ENCODE measurements around the gene NEK5.
A peak's percentile ranks its signal among the peaks of the same experiment; 100 is the strongest.

NEK5 gene

DNA sequence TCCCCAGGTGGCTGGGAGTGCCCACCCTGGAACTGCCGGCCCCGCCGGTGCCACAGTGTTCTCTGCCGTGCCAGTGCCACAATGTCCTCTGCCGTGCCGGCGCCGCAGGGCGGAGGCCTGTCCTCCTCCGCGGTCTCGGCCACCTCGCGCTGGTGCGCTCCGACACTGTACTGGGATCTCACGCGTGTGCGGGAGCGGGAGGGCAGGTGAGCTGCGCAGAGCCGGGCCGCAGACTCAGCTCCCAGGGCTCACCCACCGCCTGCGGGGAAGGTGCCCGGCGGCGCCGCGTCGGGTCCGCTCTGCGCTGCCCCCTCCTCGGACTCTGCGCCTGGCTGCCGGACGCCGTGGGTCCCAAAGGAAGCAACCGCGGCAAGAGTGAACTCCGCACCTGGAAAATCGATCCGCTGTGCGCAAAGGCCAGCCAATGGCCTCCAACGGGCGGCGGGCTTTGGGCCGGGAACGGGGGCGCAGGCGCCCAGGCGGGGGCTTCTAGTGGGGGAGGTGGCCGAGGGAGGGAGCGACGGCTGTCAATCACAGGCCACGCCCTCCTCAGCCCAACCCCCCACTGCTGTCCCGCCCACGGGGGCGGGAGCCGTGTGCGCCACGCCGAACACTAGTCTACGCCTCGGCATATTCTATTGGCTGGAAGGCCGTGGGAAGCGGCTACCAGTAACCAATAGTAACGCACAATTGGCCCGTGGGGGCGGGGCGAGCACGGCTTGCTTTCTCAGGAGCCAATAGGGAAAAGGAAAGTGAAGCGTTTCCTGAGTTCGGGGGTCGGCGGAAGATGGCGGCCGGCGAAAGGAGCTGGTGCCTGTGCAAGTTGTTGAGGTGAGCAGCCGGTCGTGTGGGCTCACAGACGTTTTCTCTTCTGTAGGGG lies 117.0 kb downstream of the NEK5 start, which contains the start of gene ALG11:
Gene ALG11, plus strand, starts transcription at position 767 of the 880 bp plus-strand sequence. Its CDS starts 21 bp downstream, at position 788.
- peak; percentile 99 for DNase-seq (ENCODE audit: low read depth in 2 of 2)

DNA sequence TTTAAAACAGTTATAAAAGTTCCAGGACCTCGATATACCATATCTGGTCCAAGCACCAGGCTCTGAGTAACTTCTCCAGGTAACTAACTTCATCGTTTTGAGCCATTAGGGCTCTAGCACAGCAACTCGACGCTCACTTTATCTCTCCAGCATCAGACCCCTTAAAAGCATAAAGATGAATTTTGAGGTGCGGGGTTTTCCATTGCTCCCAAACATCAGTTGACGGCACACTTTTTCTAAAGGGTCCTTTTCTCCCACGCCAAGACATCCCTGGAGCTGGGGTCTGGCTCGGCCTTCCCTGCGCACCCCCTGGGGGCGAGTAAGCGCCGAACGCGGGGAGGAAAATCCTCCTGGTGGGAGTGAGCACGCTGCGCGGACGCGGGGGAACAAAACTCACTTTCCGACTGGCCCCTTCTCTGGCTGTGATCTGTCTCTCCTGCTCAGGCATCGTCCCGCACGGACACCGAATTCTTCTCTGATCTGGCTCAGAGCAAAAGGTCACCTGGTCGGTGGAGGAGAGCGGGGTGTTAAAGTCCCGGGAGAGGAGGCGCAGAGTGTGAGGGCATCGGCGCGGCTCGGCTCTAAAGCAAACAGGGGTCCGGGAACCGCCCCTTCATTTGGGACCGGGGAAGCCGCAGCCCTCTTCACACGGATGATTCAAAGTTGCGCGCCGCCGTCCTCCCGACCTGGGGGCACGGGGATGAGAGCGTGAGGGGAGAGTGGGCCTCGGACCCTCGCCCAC lies 117.8 kb downstream of the NEK5 start, which contains the start of gene ATP7B:
Gene ATP7B, minus strand, starts transcription at position 561 of the 742 bp plus-strand sequence. Its CDS starts 113 bp downstream, at position 448.
- DNase-seq (ENCODE audit: low read depth in 2 of 2), result no peak

DNA sequence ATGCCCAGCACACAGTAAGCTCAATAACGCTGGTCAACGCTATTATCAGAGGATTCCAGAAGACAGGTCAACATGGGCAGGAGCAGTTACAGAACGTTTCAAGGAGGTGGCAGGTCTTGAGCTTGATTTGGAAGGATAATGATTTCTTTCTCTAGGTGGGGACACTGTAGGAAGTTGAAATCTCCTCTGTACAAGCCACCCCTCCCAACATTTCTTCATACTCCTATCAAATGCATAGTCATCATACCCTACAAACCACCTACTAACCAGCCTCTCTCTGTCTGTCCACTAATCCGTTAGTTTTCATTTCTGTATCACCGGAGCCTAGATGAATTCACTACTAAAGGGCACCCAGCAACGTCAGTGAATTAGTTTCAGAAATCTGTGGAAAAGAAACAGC lies 118.9 kb downstream of the NEK5 start:
- DNase-seq (ENCODE audit: low read depth in 2 of 2), result no peak

DNA sequence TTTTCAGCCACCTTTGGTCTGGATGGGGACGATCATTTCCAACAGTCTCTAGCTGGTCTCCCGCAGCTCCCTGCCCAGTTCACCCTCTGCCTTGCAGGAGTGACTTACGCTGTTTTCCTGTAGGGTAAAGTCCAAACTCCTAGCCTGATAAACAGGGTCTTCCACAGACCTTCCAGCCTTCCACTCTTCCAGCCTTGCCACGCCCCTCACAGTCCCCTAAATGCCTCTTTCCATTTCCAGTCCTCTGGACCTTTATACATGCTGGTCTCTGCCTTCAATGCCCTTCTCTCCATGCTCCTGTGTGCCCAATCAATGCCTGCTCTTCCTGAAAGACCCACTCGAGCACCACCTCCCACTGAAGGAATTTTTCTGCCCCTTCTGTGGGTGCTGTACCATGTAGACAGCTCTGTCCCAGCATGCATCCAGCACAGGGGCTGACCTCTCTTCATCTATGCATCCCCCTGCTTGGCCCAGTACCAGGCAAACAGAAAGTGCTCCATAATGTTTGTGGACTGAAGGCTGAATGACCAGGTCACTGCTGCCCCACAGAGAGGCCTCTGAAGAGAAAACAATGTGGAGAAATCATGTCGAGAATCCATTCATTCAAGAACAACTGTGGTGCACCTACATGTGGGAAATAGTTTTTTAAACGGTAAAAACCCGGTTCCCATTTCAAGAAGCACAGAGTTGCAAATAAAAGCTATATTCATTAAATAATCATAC lies 122.2 kb downstream of the NEK5 start:
- no peak for DNase-seq (ENCODE audit: low read depth in 2 of 2)

DNA sequence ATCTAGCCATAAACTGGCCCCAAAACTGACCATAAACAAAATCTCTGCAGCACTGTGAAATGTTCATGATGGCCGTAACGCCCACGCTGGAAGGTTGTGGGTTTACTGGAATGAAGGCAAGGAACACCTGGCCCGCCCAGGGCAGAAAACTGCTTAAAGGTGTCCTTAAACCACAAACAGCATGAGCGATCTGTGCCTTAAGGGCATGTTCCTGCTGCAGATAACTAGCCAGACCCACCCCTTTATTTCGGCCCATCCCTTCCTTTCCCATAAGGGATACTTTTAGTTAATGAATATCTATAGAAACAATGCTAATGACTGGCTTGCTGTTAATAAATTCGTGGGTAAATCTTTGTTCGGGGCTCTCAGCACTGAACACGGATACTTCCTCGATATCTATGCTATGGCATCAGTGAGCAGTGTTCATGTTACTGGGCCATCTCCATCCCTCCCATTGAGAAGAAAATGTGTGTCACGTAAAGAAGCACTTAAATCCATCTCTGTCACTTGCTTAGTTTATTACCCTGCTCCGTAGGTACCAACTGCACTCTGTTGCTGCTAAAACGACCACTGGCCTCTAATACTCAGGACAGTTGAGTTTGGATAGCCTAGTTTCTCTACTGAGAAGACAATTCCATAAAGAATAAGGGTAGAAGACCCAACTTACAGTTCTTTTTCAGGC lies 122.9 kb downstream of the NEK5 start:
- DNase-seq (ENCODE audit: low read depth in 2 of 2), result no peak

DNA sequence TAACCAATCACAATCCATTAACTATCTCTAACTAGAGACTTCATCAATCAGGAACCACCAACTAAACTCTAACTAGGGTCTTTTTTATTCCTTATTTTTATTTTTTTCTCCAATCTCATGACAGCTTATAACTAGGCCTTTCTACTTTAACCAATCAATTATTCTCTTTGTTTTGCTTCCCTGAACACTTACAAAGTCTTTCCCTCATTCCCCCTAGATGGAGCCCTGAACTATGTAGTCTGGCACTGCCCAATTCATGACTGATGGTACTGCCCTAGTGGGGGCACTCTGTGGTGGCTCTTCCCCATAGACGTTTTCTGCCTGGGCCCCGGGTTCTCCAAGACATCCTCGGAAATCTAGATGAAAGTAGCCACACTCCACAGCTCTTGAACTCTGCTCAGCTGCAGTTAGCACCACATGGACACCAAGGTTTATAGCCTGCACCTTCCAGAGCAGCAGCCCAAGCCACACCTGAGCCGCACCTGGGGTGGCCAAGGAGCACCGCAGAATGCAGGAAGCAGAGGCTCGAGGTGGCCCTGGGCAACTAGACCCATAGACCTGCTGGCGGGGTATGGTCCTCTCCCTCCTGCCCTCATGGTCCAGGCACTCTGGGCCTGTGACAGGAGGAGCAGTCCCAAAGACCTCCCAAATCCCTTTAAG lies 124.2 kb downstream of the NEK5 start:
- no peak for DNase-seq (ENCODE audit: low read depth in 2 of 2)

DNA sequence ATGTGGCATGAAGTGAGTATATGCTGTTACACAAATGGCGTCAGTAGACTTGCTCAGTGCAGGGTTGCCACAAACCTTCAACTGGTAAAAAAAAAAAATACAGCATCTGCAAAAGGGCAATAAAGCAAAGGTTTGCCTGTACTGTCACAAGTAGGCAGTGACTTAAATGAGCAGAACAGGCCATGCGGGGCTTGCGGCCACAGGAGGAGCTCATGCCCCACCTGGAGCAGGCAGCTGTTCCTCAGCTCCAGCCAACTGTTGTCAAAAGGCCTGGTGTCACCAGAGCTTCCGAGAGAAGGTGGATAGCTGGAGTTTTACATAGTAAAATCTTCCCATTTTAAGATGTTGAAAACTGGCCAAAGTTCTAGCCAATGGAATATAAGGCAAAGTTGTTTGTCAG lies 125.3 kb downstream of the NEK5 start:
- DNase-seq (ENCODE audit: low read depth in 2 of 2), result no peak

DNA sequence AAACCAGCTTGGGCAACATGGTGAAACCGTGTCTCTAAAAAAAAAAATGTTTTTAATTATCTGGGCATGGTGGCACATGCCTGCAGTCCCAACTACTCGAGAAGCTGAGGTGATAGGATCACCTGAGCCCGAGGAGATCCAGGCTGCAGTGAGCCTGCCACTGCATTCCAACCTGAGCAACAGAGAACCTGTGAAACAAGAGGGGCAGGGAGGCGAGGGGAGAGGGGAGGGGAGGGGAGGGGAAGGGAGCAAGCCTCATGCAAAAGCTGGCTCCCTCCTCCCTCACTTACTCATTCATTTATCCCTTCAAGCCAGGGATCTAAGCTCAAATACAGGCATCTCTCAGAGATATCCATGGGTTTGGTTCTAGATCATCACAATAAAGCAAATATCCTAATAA lies 126.5 kb downstream of the NEK5 start:
- no peak for DNase-seq (ENCODE audit: low read depth in 2 of 2)

DNA sequence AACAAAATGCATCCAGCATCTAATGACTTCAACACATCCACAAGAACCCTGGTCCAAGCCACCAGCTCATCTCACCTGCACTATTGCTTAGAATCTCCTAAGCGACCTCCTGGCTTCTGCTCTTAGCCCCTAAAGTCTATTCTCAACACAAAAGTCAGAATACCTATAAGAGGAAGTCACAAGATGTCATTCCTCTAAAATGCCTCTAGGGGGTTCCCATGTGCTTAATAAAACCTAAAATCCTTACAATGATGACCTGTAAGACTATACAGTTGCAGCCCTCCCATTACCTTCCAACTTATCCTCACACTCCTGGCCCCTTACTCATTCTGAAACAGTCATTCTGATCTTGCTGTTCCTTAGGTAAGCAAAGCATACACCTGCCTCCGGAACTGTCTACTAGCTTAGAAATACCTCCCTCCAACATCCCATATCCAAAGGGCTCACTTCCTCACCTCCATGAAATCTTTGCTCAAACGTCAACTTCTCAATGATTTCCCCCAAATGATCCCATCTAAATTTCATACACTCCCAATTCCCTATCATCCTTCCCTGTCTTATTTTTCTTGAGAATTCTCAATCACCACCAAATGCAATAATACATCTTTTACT lies 127.6 kb downstream of the NEK5 start:
- DNase-seq (ENCODE audit: low read depth in 2 of 2), result no peak

DNA sequence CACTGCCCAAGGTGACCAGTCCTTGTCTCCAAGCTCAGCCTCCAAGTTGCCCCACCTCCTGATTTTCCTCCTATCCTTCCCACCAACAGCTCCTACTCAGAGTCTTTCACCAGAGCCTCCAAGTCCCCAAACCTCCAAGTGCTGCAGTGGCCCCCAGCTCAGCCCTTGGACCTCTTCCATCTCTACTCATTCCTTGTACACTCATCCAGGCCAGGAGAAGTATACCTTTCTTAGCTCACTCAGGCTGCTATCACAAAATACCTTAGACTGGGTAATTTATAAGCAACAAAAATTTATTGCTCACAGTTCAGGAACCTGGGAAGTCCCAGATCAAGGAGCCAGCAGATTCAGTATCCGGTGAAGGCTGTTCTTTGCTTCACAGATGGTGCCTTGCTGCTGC lies 129.0 kb downstream of the NEK5 start:
- no peak for DNase-seq (ENCODE audit: low read depth in 2 of 2)

DNA sequence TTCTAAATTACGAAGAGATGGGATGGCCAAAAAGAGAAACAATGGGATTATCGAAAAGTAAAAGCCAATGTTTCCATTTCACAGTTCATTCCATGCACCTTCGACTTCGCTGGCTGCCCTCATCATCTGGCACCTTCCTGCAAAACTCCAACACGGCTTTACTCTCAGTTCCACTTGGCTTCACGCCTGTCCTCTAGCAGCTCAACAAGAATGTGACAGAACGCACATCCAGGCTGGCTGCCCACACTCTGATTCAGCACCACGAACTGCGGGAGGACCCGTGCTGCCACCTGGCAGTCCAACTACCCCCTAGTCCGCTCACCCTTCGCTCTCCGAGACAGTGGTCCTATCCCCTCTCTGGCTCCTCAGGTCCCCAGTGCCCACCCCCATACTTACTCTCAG lies 129.4 kb downstream of the NEK5 start:
- no peak for DNase-seq (ENCODE audit: low read depth in 2 of 2)

DNA sequence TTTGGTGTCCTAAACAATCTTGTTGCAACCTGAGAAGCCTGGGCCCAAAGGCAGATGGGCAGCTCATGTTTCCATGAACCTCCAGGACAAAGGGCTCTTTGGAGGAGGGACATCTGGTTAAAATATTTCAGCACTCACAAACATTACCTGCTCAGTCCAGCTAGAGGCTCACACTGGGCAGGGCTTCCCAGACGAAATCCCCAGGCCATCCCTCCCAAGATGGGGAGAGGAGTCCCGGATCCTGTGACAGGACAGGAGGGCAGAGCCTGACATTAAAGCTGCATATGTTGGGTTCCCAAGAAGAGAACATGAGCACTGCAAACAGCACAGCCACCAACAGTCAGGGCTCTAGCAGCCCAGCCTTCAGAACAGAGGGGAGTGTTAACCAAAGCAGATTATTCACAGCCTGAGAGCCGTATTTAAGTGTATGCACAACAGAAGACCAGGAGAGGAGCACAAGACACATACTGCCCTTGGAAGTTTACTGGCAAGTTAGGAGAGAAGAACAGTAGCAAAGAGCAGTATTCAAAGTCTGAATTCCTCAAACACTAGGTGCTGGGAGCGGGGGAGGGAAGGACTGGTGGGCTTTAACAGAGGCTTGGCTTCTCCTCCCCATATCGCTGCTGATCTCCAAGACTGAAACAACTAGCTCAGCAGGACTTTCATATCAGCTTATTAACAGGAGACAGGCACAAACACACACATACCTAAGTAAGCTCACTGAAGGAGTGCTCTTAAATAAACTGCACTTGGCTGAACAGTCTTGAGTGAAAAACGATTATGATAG lies 130.0 kb downstream of the NEK5 start:
- DNase-seq (ENCODE audit: low read depth in 2 of 2), result no peak

DNA sequence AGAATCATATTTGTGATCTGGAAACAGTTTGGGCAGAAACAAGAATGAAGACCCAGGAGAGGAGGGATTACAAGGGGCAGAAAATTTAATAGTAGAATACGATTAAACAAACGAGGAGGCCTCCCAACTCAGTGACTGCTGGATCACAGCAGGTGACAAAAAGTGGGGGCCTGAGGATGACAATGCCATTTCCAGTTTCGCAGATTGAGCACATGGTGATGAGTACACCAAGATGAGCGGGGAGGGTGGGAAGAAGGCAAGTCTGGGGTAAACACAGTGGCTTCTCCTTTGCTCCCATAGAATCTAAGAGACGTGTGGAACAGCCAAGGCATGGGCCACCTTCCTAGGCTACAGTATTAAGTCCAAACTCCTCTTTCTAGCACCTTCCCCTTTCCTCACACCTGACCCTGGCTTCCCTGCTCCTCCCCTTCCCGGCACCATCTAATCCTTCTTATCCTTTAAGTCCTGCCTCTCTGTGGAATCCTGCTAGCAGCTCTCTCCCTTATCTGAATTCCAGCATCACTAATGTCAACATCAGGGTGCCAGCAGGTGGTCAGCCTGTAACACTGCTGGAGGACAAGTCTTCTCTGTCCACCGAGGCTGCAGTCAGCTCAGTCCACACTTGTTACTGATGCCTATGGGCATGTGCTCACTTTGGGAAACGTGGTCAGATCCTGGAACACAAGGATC lies 131.1 kb downstream of the NEK5 start:
- DNase-seq (ENCODE audit: low read depth in 2 of 2), result no peak

DNA sequence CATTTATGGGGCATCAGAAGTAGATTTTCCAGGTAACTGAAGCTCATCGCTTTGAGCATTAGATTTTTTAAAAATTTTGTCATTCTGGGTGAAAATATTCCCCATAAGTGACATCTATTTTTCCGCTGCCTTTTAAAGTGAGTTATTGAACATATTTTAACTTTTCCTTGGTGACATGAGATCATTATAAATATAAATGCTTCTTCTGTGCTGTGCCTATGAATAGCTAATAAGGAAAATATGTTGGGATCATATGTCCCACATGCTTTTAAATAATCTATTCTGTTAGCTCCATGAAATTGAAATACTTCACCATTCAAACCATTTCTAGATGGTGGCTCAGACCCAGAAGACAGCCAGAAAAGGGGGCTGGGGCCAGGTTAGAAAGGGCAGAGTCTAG lies 131.7 kb downstream of the NEK5 start:
- no peak for DNase-seq (ENCODE audit: low read depth in 2 of 2)

DNA sequence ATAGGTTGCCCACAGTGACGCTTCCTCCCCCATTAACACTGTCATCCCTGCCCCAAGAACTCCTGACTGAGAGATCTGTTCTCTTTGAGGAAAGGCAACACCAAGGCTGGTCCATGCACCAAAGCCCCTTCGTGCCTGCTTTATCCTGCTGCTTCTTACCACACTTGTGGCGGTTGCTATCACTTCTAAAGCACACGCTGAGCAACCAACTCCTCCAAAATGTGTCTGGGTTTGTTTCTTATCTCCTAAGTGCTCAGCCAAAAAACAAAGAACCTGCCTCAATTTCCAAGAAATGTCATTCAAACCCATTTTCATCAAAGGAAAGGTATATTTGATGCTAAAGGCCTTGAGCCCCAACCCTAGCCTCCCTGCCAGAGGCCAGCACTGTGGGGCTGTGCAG lies 132.2 kb downstream of the NEK5 start:
- DNase-seq (ENCODE audit: low read depth in 2 of 2), result no peak

DNA sequence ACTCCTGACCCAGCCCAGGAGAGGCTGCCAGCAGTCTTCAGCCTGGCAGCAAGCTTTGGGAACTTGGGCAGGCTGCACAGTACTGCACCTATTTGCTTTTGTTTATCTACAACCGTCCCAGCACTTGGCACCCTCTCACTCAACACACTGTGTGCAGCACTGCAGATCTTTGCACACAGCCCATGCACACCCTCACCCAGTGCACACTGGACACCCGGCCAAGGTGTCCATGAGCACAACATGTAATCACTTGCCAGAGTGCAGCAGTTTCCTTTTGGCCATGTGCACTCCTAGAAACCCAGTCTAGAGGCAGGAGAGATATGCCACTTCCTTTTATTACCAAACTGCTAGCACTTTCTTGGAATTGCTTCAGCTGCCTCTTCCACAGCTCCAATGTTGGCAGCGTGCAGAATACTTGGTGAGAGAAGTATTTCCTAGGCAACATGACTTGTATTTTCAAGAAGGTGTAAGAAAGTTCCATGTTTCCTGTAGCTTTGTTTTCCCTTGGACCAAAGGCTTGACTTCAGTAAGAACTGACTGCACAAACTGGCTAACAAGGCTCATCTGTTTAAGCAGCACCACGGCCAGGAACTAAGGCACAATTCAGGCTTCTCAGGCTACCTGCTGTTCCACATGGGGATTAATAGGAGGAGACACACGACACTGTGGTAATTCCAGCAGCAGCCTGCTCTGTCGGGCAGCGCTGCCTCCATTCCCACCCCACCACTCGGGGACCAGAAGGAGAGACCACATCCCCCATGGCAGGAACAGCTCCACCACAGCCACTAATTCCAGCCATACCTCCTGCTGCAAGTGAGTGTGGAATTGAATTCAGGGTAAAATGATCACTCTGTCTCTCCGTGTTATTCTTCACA lies 133.0 kb downstream of the NEK5 start:
- no peak for DNase-seq (ENCODE audit: low read depth in 2 of 2)

DNA sequence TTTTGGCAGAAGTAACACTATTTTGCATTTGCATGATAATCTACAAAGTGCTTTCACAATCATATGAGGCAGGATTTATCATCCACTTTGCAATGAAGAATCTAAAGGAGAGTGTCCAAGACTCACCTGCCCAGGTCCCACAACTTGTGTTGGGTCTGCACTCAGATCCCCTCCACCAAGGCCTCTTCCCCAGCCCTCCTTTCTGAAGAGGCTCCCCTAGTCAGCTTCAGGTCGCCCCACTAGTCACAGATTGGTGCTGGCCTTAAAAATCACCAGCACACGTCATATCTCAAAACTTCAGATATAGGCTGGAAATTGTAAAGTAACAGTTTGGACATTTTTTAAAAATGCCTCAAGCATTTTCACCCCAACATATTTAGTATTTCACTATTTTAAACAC lies 135.2 kb downstream of the NEK5 start:
- DNase-seq (ENCODE audit: low read depth in 2 of 2), result no peak

DNA sequence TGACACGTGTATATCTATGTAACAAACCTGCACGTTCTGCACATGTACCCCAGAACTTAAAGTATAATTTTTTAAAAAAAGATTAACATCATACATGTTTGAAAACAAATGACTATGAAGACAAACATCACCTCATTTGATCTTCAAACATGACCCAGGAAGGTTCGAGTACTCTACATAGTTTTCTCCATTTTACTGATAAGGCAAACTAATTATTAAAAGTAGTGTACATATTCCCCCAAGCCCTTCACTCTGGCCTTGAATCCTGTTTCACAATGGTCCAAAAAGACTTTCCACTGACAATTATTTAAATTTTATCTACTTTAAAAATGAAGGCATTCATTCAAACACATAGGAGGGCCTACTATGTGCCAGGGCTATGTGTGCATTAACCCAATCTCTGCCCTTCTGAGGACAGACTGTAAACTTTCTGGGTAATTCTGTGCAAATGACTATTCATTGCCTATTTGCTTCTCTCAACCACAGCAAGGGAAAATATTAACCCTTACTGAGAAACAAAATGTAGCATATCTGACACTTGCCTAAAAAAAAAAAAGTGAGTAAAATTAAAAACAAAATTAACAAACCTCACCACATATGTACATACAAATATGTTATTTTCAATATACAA lies 139.8 kb downstream of the NEK5 start:
- DNase-seq (ENCODE audit: low read depth in 2 of 2), result no peak
